HS-5 (cell line): ENCODE results near the gene SLC22A23.

Experiments used
- DNase-seq: peaks from one replicate; pipeline ENCODE4 v3.0.0-alpha.2; 2012; ENCODE audit warnings: low read depth

Gene SLC22A23

GRCh38 chr6:3351829-3352524, 104.9 kb downstream of the SLC22A23 start:
- no peak for DNase-seq

- no peak for DNase-seq
Measured at GRCh38 chr6:3351105-3351676, 105.7 kb downstream of the SLC22A23 start.

GRCh38 chr6:3350252-3350796, 106.5 kb downstream of the SLC22A23 start:
- no peak for DNase-seq

GRCh38 chr6:3349388-3350251, 107.2 kb downstream of the SLC22A23 start:
- no peak for DNase-seq

- no peak for DNase-seq
Measured at GRCh38 chr6:3348821-3349220, 108.0 kb downstream of the SLC22A23 start.

GRCh38 chr6:3347826-3348225, 109.0 kb downstream of the SLC22A23 start:
- DNase-seq = no peak

- DNase-seq = no peak
Measured at GRCh38 chr6:3347247-3347646, 109.6 kb downstream of the SLC22A23 start.

GRCh38 chr6:3346476-3346875, 110.4 kb downstream of the SLC22A23 start:
- no peak for DNase-seq

- no peak for DNase-seq
Measured at GRCh38 chr6:3345836-3346235, 111.0 kb downstream of the SLC22A23 start.

GRCh38 chr6:3343089-3343883, 113.6 kb downstream of the SLC22A23 start:
- no peak for DNase-seq

GRCh38 chr6:3341467-3341866, 115.4 kb downstream of the SLC22A23 start:
- DNase-seq = peak; percentile 22

- no peak for DNase-seq
Measured at GRCh38 chr6:3340894-3341293, 116.0 kb downstream of the SLC22A23 start.

GRCh38 chr6:3340358-3340802, 116.5 kb downstream of the SLC22A23 start:
- no peak for DNase-seq

GRCh38 chr6:3339811-3340210, 117.0 kb downstream of the SLC22A23 start:
- no peak for DNase-seq

- DNase-seq = no peak
Measured at GRCh38 chr6:3337521-3338350, 119.1 kb downstream of the SLC22A23 start.

- no peak for DNase-seq
Measured at GRCh38 chr6:3336859-3337515, 119.9 kb downstream of the SLC22A23 start.

GRCh38 chr6:3336066-3336786, 120.6 kb downstream of the SLC22A23 start:
- DNase-seq = no peak

GRCh38 chr6:3335169-3335568, 121.7 kb downstream of the SLC22A23 start:
- DNase-seq = no peak

GRCh38 chr6:3334555-3334954, 122.3 kb downstream of the SLC22A23 start:
- no peak for DNase-seq

- DNase-seq = no peak
Measured at GRCh38 chr6:3333263-3333662, 123.6 kb downstream of the SLC22A23 start.
